PC-3 (cell line): Measurements from ENCODE around the gene DAPK1. TPM values are rescaled to one million over a fixed set of nuclear protein-coding genes. Genes with fewer than 3 reads are reported as not detected.

Source experiments
- ATAC-seq: fragments of 200-7000 bp; cut with Tn5 transposase; 2 replicates; pipeline ENCODE4 v1.9.1; 2020; ENCODE audit warnings: mild to moderate bottlenecking, moderate library complexity
- BruUV-seq: library from RNA; stranded (reverse); fragments of 400-500 nt; replicated peaks from 2 replicates; lab custom pipeline; 2021; lab: Mats Ljungman, UMichigan
- CTCF ChIA-PET: fragments of 300-600 bp; sonication (Branson Sonifier 250); formaldehyde crosslinking; loops from one replicate; lab custom pipeline; 2022; ENCODE audit warnings: antibody characterized with exemption; lab: Charles Lee
- POLR2A ChIA-PET: fragments of 300-600 bp; sonication (Branson Sonifier 250); formaldehyde crosslinking; loops from one replicate; lab custom pipeline; 2022; ENCODE audit warnings: antibody characterized with exemption; ENCODE audit not compliant: unreplicated experiment; lab: Charles Lee
- DNase-seq: peaks from one replicate; pipeline ENCODE4 v3.0.0-alpha.2; 2015
- H2AFZ ChIP-seq: fragments of 300-600 bp; sonication (generic); 2 replicates; pipeline ENCODE4 v1.6.0; 2016; ENCODE audit warnings: antibody characterized with exemption, low read length
- H3F3A ChIP-seq: fragments of 300-600 bp; sonication (generic); one replicate; pipeline ENCODE4 v1.6.0; 2017; ENCODE audit warnings: antibody characterized with exemption, low read length, control low read depth, mild to moderate bottlenecking; ENCODE audit not compliant: unreplicated experiment
- H3K27ac ChIP-seq: fragments of 300-600 bp; sonication (generic); 2 replicates; pipeline ENCODE4 v1.5.1; 2016; ENCODE audit warnings: mild to moderate bottlenecking, low read length
- H3K27me3 ChIP-seq: fragments of 300-600 bp; sonication (generic); 2 replicates; pipeline ENCODE4 v1.6.1; 2016; ENCODE audit warnings: low read length, mixed read lengths
- H3K36me3 ChIP-seq: fragments of 300-600 bp; sonication (generic); 2 replicates; pipeline ENCODE4 v1.6.1; 2016; ENCODE audit warnings: low read depth, mixed run types, low read length, mixed read lengths
- H3K4me1 ChIP-seq: fragments of 300-600 bp; sonication (generic); 2 replicates; pipeline ENCODE4 v1.5.1; 2016; ENCODE audit warnings: low read length; ENCODE audit not compliant: insufficient read depth
- H3K4me2 ChIP-seq: fragments of 300-600 bp; sonication (generic); 2 replicates; pipeline ENCODE4 v1.6.0; 2016; ENCODE audit warnings: low read length
- H3K4me3 ChIP-seq: fragments of 300-600 bp; sonication (generic); 2 replicates; pipeline ENCODE4 v1.5.1; 2016; ENCODE audit warnings: mild to moderate bottlenecking, low read length, mixed read lengths
- H3K79me2 ChIP-seq: fragments of 300-600 bp; sonication (generic); 2 replicates; pipeline ENCODE4 v1.6.1; 2017; ENCODE audit warnings: low read length, mixed read lengths
- H3K9ac ChIP-seq: fragments of 300-600 bp; sonication (generic); 2 replicates; pipeline ENCODE4 v1.6.0; 2016; ENCODE audit warnings: mild to moderate bottlenecking, low read length
- H3K9me2 ChIP-seq: fragments of 300-600 bp; sonication (generic); replicated peaks from 2 replicates; pipeline ENCODE4 v1.6.1; 2016; ENCODE audit warnings: mixed run types, low read length, mixed read lengths
- H3K9me3 ChIP-seq: fragments of 300-600 bp; sonication (generic); 2 replicates; pipeline ENCODE4 v1.6.1; 2016; ENCODE audit warnings: low read length, mixed read lengths
- H4K20me1 ChIP-seq: fragments of 300-600 bp; sonication (generic); 2 replicates; pipeline ENCODE4 v1.6.1; 2016; ENCODE audit warnings: low read length, mixed read lengths
- CTCF ChIP-seq: fragments of 300-600 bp; sonication (generic); conservative IDR thresholded peaks from 2 replicates; pipeline ENCODE4 v1.5.1; 2017; ENCODE audit warnings: antibody characterized with exemption, low read depth, mild to moderate bottlenecking, low read length
- EZH2 ChIP-seq: fragments of 300-600 bp; sonication (generic); IDR thresholded peaks from one replicate; pipeline ENCODE4 v1.6.1; 2017; ENCODE audit warnings: antibody characterized with exemption, mild to moderate bottlenecking, low read length; ENCODE audit not compliant: unreplicated experiment
- EZH2phosphoT487 ChIP-seq: fragments of 300-600 bp; sonication (generic); IDR thresholded peaks from 2 replicates; pipeline ENCODE4 v1.6.1; 2018; ENCODE audit warnings: mild to moderate bottlenecking, antibody characterized with exemption, low read length, borderline replicate concordance
- intact Hi-C: fragments of 100-400 bp; cut with micrococcal nuclease; formaldehyde crosslinking; loops from 2 replicates; pipeline ENCODE4 v1.9.0; 2023
- total RNA-seq: library from RNA; depleted of rRNA; stranded (reverse); fragments of >200 nt; gene quantifications from 2 replicates; pipeline ENCODE4 v1.2.3, GENCODE V29; 2014

The DAPK1 gene
- total RNA-seq, 1 experiment from 2014 or later, result not detected

- ChIA-PET POLR2A (no interaction called here), CTCF (no interaction called here)
- DNase-seq (no peak), ATAC-seq (no peak)
- Histone ChIP-seq H3K36me3 (no peaks in the 10 kb centered on the region), H3K9me2 (no peaks in the 10 kb centered on the region), H3F3A (no peaks in the 10 kb centered on the region), H3K9ac (no peak overlapping the region), H3K9me3 (no peaks in the 10 kb centered on the region), H2AFZ (no peak overlapping the region), H4K20me1 (no peaks in the 10 kb centered on the region), H3K4me3 (no peak overlapping the region), H3K79me2 (no peaks in the 10 kb centered on the region), H3K27ac (no peak overlapping the region), H3K4me2 (no peak overlapping the region), H3K27me3 (peaks cover 34% of the 10 kb centered on the region), H3K4me1 (no peaks in the 10 kb centered on the region)
- no peak for TF ChIP-seq EZH2phosphoT487
- TF ChIP-seq CTCF, result no peak
- no peak for TF ChIP-seq EZH2
- intact Hi-C loops, result no loop called here
- no TSS peak for BruUV-seq
Observed at GRCh38 chr9:87638292-87638691, 140.6 kb downstream of the DAPK1 start.

GRCh38 chr9:87639949-87640348 is 142.3 kb downstream of the DAPK1 start:
- BruUV-seq, result no TSS peak
- H3K79me2 ChIP-seq, result no peaks in the 10 kb centered on the region
- no peak for DNase-seq
- H3K4me3 ChIP-seq, result no peak overlapping the region
- no peaks in the 10 kb centered on the region for H3K9me2 ChIP-seq
- H3K9ac ChIP-seq, result no peak overlapping the region
- POLR2A ChIA-PET, result no interaction called here
- H3K9me3 ChIP-seq, result no peaks in the 10 kb centered on the region
- H3K36me3 ChIP-seq, result no peaks in the 10 kb centered on the region
- no peaks in the 10 kb centered on the region for H4K20me1 ChIP-seq
- TF ChIP-seq EZH2 (no peak), CTCF (no peak), EZH2phosphoT487 (no peak)
- H3K27me3 ChIP-seq, result peaks cover 50% of the 10 kb centered on the region
- no peaks in the 10 kb centered on the region for H3K4me1 ChIP-seq
- no peaks in the 10 kb centered on the region for H3F3A ChIP-seq
- H2AFZ ChIP-seq, result no peak overlapping the region
- ATAC-seq, result no peak
- no peak overlapping the region for H3K27ac ChIP-seq
- no peak overlapping the region for H3K4me2 ChIP-seq
- CTCF ChIA-PET, result no interaction called here
- intact Hi-C loops, result no loop called here

- TF ChIP-seq CTCF (no peak), EZH2 (no peak), EZH2phosphoT487 (no peak)
- H3K4me1 ChIP-seq, result no peaks in the 10 kb centered on the region
- intact Hi-C loops, result no loop called here
- BruUV-seq, result no TSS peak
- ATAC-seq (no peak), DNase-seq (no peak)
- H2AFZ ChIP-seq, result no peak overlapping the region
- H3K9me3 ChIP-seq, result no peaks in the 10 kb centered on the region
- H3K4me3 ChIP-seq, result no peak overlapping the region
- H4K20me1 ChIP-seq, result no peaks in the 10 kb centered on the region
- no peak overlapping the region for H3K4me2 ChIP-seq
- H3K9me2 ChIP-seq, result no peaks in the 10 kb centered on the region
- H3K27ac ChIP-seq, result no peak overlapping the region
- H3K36me3 ChIP-seq, result no peaks in the 10 kb centered on the region
- ChIA-PET CTCF (no interaction called here), POLR2A (no interaction called here)
- no peak overlapping the region for H3K9ac ChIP-seq
- H3F3A ChIP-seq, result no peaks in the 10 kb centered on the region
- H3K27me3 ChIP-seq, result peaks cover 54% of the 10 kb centered on the region
- no peaks in the 10 kb centered on the region for H3K79me2 ChIP-seq
Observed at GRCh38 chr9:87640385-87640795, 142.7 kb downstream of the DAPK1 start.
